SK-N-SH treated with all-trans-retinoic acid at 6 μM for 48 hours (cell line): ENCODE results near the gene CHMP1A.

Source experiments
- ATAC-seq: fragments of 200-7000 bp; cut with Tn5 transposase; 3 replicates; pipeline ENCODE4 v1.9.1; 2020; ENCODE audit warnings: mild to moderate bottlenecking, moderate library complexity
- ARNTL ChIP-seq: fragments of 450-650 bp; formaldehyde crosslinking; IDR thresholded peaks from 2 replicates; pipeline ENCODE4 v1.5.0; 2020; ENCODE audit warnings: low read depth, mild to moderate bottlenecking, moderate library complexity, borderline replicate concordance
- BACH2 ChIP-seq: fragments of 250-450 bp; sonication (Bioruptor Pico); IDR thresholded peaks from 2 replicates; pipeline ENCODE4 v1.9.0; 2021; ENCODE audit warnings: mild to moderate bottlenecking, borderline replicate concordance
- CSDC2 ChIP-seq: fragments of 250-450 bp; sonication (Bioruptor Pico); IDR thresholded peaks from 2 replicates; pipeline ENCODE4 v1.5.0; 2020; ENCODE audit warnings: mild to moderate bottlenecking, moderate library complexity
- CSRNP3 ChIP-seq: fragments of 250-450 bp; sonication (Bioruptor Pico); IDR thresholded peaks from 2 replicates; pipeline ENCODE4 v1.5.1; 2021; ENCODE audit warnings: mild to moderate bottlenecking, moderate library complexity
- ESRRG ChIP-seq: fragments of 250-450 bp; sonication (Bioruptor Pico); IDR thresholded peaks from 2 replicates; pipeline ENCODE4 v1.6.1; 2021; ENCODE audit warnings: mild to moderate bottlenecking
- GLIS3 ChIP-seq: fragments of 250-450 bp; sonication (Bioruptor Pico); IDR thresholded peaks from 2 replicates; pipeline ENCODE4 v1.5.0; 2020; ENCODE audit warnings: mild to moderate bottlenecking, moderate library complexity
- OSR1 ChIP-seq: fragments of 250-450 bp; sonication (Bioruptor Pico); IDR thresholded peaks from 2 replicates; pipeline ENCODE4 v1.8.0; 2022; ENCODE audit warnings: moderate library complexity, mild to moderate bottlenecking, inconsistent platforms
- PPARA ChIP-seq: fragments of 250-450 bp; sonication (Bioruptor Pico); IDR thresholded peaks from 2 replicates; pipeline ENCODE4 v1.5.0; 2020; ENCODE audit warnings: mild to moderate bottlenecking, borderline replicate concordance
- RARB ChIP-seq: fragments of 250-450 bp; sonication (Bioruptor Pico); IDR thresholded peaks from 2 replicates; pipeline ENCODE4 v1.8.0; 2021; ENCODE audit warnings: mild to moderate bottlenecking, moderate library complexity
- SNAI2 ChIP-seq: fragments of 250-450 bp; sonication (Bioruptor Pico); IDR thresholded peaks from 2 replicates; pipeline ENCODE4 v1.5.0; 2020; ENCODE audit warnings: mild to moderate bottlenecking, moderate library complexity
- TOX ChIP-seq: fragments of 250-450 bp; sonication (Bioruptor Pico); IDR thresholded peaks from 2 replicates; pipeline ENCODE4 v1.8.0; 2021; ENCODE audit warnings: mild to moderate bottlenecking, moderate library complexity, borderline replicate concordance
- TSHZ2 ChIP-seq: fragments of 250-450 bp; sonication (Bioruptor Pico); IDR thresholded peaks from 2 replicates; pipeline ENCODE4 v1.5.0; 2020; ENCODE audit warnings: mild to moderate bottlenecking, moderate library complexity
- ZC3H10 ChIP-seq: fragments of 250-450 bp; sonication (Bioruptor Pico); IDR thresholded peaks from 2 replicates; pipeline ENCODE4 v1.5.1; 2021; ENCODE audit warnings: mild to moderate bottlenecking, moderate library complexity
- ZFP3 ChIP-seq: fragments of 250-450 bp; sonication (Bioruptor Pico); IDR thresholded peaks from 2 replicates; pipeline ENCODE4 v1.5.0; 2020; ENCODE audit warnings: mild to moderate bottlenecking, moderate library complexity
- ZFP30 ChIP-seq: fragments of 450-650 bp; formaldehyde crosslinking; IDR thresholded peaks from 2 replicates; pipeline ENCODE4 v1.5.0; 2022; ENCODE audit warnings: mild to moderate bottlenecking, moderate library complexity
- ZNF565 ChIP-seq: fragments of 450-650 bp; formaldehyde crosslinking; conservative IDR thresholded peaks from 2 replicates; pipeline ENCODE4 v1.5.0; 2020; ENCODE audit warnings: low read depth, mild to moderate bottlenecking, moderate library complexity
- ZNF70 ChIP-seq: fragments of 450-650 bp; formaldehyde crosslinking; IDR thresholded peaks from 2 replicates; pipeline ENCODE4 v1.5.0; 2020; ENCODE audit warnings: mild to moderate bottlenecking, moderate library complexity
- ZNF8 ChIP-seq: fragments of 450-650 bp; formaldehyde crosslinking; IDR thresholded peaks from 2 replicates; pipeline ENCODE4 v1.5.0; 2020; ENCODE audit warnings: mild to moderate bottlenecking, moderate library complexity
- TF ChIP-seq, protein P1 (sequence below): fragments of 250-450 bp; sonication (Bioruptor Pico); IDR thresholded peaks from 2 replicates; pipeline ENCODE4 v1.5.1; 2020; ENCODE audit warnings: low read depth, mild to moderate bottlenecking, moderate library complexity
- TF ChIP-seq, protein P2 (sequence below): fragments of 250-450 bp; sonication (Bioruptor Pico); IDR thresholded peaks from 2 replicates; pipeline ENCODE4 v1.8.0; 2020; ENCODE audit warnings: mild to moderate bottlenecking, moderate library complexity, borderline replicate concordance
- TF ChIP-seq, protein P3 (sequence below): fragments of 250-450 bp; sonication (Bioruptor Pico); IDR thresholded peaks from 2 replicates; pipeline ENCODE4 v1.8.0; 2021; ENCODE audit warnings: low read depth, mild to moderate bottlenecking, moderate library complexity, borderline replicate concordance

Gene CHMP1A

DNA sequence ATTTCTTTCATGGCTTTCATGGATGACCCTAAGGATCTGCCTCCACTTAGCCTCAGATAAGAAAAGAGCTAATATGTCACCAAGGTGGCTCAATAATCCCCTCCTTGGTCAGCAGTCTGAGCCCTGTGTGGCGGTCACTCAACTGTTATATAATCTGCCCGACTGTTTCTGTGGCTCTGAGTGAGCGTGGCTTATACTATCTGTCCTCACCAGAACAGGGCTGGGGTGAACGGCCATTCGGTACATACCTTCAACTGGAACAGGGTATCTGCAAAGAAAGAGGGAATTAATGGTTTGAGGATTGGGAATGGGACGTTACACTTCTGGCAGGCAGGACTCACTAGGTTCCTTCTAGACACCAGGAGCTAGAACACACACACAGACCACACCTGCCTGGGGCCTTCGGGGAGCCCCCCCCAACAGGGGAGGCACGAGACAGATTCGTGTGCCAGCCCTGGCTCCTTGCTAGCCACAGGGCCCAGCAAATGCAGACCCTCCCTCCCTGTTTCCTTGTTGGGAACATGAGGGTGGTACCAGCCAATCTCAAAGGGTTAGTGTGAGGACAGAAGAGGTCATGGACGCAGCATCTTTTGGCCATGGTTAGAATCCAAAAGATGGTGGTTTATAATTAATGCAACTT lies 3.7 kb downstream of the CHMP1A start:
- no peak for TF ChIP-seq ESRRG
- no peak for TF ChIP-seq TSHZ2
- TF ChIP-seq ZNF565 (CRISPR knock-in tag): no peak
- no peak for TF ChIP-seq ZNF70 (CRISPR knock-in tag)
- TF ChIP-seq RARB (CRISPR knock-in tag): no peak
- TF ChIP-seq GLIS3 (CRISPR knock-in tag): no peak
- TF ChIP-seq SNAI2 (CRISPR knock-in tag): no peak
- TF ChIP-seq PPARA (CRISPR knock-in tag): no peak
- no peak for TF ChIP-seq BACH2
- TF ChIP-seq OSR1 (CRISPR knock-in tag): no peak
- no peak for TF ChIP-seq ZFP30 (CRISPR knock-in tag)
- no peak for TF ChIP-seq ZNF8
- TF ChIP-seq, protein P1, sequence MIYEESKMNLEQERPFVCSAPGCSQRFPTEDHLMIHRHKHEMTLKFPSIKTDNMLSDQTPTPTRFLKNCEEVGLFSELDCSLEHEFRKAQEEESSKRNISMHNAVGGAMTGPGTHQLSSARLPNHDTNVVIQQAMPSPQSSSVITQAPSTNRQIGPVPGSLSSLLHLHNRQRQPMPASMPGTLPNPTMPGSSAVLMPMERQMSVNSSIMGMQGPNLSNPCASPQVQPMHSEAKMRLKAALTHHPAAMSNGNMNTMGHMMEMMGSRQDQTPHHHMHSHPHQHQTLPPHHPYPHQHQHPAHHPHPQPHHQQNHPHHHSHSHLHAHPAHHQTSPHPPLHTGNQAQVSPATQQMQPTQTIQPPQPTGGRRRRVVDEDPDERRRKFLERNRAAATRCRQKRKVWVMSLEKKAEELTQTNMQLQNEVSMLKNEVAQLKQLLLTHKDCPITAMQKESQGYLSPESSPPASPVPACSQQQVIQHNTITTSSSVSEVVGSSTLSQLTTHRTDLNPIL (CRISPR knock-in tag): no peak
- TF ChIP-seq TOX (CRISPR knock-in tag): no peak
- no peak for TF ChIP-seq ZC3H10 (CRISPR knock-in tag)
- no peak for TF ChIP-seq CSDC2
- no peak for TF ChIP-seq ARNTL
- TF ChIP-seq, protein P2, sequence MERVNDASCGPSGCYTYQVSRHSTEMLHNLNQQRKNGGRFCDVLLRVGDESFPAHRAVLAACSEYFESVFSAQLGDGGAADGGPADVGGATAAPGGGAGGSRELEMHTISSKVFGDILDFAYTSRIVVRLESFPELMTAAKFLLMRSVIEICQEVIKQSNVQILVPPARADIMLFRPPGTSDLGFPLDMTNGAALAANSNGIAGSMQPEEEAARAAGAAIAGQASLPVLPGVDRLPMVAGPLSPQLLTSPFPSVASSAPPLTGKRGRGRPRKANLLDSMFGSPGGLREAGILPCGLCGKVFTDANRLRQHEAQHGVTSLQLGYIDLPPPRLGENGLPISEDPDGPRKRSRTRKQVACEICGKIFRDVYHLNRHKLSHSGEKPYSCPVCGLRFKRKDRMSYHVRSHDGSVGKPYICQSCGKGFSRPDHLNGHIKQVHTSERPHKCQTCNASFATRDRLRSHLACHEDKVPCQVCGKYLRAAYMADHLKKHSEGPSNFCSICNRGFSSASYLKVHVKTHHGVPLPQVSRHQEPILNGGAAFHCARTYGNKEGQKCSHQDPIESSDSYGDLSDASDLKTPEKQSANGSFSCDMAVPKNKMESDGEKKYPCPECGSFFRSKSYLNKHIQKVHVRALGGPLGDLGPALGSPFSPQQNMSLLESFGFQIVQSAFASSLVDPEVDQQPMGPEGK (CRISPR knock-in tag): no peak
- no peak for TF ChIP-seq ZFP3 (CRISPR knock-in tag)
- no peak for TF ChIP-seq CSRNP3
- TF ChIP-seq, all 23 proteins: peak for 0
- no peak for ATAC-seq

- ATAC-seq: no peak
- TF ChIP-seq TSHZ2: no peak
- TF ChIP-seq ESRRG: no peak
- TF ChIP-seq TOX (CRISPR knock-in tag): no peak
- TF ChIP-seq OSR1 (CRISPR knock-in tag): no peak
- TF ChIP-seq ZC3H10 (CRISPR knock-in tag): no peak
- TF ChIP-seq PPARA (CRISPR knock-in tag): no peak
- TF ChIP-seq RARB (CRISPR knock-in tag): no peak
- TF ChIP-seq, protein P3, sequence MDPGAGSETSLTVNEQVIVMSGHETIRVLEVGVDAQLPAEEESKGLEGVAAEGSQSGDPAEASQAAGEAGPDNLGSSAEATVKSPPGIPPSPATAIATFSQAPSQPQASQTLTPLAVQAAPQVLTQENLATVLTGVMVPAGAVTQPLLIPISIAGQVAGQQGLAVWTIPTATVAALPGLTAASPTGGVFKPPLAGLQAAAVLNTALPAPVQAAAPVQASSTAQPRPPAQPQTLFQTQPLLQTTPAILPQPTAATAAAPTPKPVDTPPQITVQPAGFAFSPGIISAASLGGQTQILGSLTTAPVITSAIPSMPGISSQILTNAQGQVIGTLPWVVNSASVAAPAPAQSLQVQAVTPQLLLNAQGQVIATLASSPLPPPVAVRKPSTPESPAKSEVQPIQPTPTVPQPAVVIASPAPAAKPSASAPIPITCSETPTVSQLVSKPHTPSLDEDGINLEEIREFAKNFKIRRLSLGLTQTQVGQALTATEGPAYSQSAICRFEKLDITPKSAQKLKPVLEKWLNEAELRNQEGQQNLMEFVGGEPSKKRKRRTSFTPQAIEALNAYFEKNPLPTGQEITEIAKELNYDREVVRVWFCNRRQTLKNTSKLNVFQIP: no peak
- TF ChIP-seq GLIS3 (CRISPR knock-in tag): no peak
These were observed 5.9 kb downstream of the CHMP1A start for GRCh38 chr16:89651584-89651983.
